ENCODE data around the gene DMBX1. TPM values are rescaled to one million over a fixed set of nuclear protein-coding genes. Genes with fewer than 3 reads are reported as not detected.

The DMBX1 gene
- total and polyA plus RNA-seq, 9 of the 15 experiments (the other 6 are each of a cell fraction or from before 2014, with no cell fraction given): 0.25 to 4.3 (median 1.0) TPM

DNA sequence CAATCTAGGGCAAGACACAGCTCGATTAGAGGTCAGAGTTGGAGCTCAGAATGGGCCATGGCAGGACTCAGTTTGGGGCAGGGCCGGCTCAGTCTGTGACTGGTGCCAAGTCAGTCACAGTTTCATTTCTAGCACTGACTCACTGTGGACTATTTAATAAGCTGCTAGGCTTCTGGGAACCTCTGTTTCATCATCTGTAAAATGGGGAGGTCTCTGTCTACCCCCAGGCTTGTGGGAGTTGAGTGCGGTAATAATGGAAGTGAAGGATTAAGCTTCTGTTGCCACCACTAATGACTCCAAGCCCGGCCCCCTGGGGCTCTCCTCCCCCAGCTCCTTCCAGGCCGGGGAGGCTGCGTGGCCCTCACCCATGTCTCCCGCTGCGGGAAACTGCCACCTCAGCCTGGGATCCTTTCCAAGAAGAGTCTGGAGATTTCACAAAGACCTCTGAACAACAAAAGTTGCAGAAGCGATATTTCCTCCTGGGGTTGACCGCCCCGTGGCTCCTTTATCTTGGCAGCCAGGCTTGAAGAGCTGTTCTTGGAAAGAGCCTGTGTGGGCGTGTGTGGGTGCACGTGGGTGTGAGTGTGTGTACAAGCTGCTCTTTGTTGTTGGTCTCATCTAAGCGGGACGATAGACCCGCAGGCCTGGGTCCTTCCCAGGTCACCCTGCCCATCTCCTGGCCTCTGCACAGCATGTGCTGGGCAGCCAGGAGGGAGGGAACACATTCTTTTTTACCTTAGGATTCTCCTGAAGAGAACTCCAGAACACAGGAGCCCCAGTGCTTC is 32.7 kb downstream of the DMBX1 start (continued):
- no peak for TF ChIP-seq ZNF224 (CRISPR knock-in tag; IDR thresholded peaks at IDR 0.05)
- TF ChIP-seq, protein P1, sequence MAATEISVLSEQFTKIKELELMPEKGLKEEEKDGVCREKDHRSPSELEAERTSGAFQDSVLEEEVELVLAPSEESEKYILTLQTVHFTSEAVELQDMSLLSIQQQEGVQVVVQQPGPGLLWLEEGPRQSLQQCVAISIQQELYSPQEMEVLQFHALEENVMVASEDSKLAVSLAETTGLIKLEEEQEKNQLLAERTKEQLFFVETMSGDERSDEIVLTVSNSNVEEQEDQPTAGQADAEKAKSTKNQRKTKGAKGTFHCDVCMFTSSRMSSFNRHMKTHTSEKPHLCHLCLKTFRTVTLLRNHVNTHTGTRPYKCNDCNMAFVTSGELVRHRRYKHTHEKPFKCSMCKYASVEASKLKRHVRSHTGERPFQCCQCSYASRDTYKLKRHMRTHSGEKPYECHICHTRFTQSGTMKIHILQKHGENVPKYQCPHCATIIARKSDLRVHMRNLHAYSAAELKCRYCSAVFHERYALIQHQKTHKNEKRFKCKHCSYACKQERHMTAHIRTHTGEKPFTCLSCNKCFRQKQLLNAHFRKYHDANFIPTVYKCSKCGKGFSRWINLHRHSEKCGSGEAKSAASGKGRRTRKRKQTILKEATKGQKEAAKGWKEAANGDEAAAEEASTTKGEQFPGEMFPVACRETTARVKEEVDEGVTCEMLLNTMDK (IDR thresholded peaks at IDR 0.05; ENCODE audit: borderline replicate concordance, insufficient read depth, low read depth, low read length, poor library complexity, severe bottlenecking): no peak
- TF ChIP-seq, protein P2, sequence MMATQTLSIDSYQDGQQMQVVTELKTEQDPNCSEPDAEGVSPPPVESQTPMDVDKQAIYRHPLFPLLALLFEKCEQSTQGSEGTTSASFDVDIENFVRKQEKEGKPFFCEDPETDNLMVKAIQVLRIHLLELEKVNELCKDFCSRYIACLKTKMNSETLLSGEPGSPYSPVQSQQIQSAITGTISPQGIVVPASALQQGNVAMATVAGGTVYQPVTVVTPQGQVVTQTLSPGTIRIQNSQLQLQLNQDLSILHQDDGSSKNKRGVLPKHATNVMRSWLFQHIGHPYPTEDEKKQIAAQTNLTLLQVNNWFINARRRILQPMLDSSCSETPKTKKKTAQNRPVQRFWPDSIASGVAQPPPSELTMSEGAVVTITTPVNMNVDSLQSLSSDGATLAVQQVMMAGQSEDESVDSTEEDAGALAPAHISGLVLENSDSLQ (IDR thresholded peaks at IDR 0.05): peak; percentile 22; the same call in 1 of the 2 replicates
- TF ChIP-seq E2F4 (CRISPR knock-in tag; IDR thresholded peaks at IDR 0.05; ENCODE audit: low read depth): no peak
- TF ChIP-seq YY1 (IDR thresholded peaks at IDR 0.05; ENCODE audit: borderline replicate concordance in 1 of 3, control insufficient read depth in 1 of 3, extremely low read depth in 1 of 3, insufficient read depth in 3 of 3, insufficient read length in 1 of 3, insufficient replicate concordance in 2 of 3, low read depth in 1 of 3, low read length in 2 of 3): peak in 2 of 3 experiments; percentile 35 to 56
- TF ChIP-seq TAF7 (tag; IDR thresholded peaks at IDR 0.05): no peak
- peak; percentile 97 for TF ChIP-seq SMARCA4 (IDR thresholded peaks at IDR 0.05)
- peak; percentile 64 for TF ChIP-seq ZEB2 (IDR thresholded peaks at IDR 0.05)
- no peak for TF ChIP-seq ZNF3 (CRISPR knock-in tag; IDR thresholded peaks at IDR 0.05)
- TF ChIP-seq ZNF282 (CRISPR knock-in tag; IDR thresholded peaks at IDR 0.05): no peak
- TF ChIP-seq NR4A1 (CRISPR knock-in tag; IDR thresholded peaks at IDR 0.05): no peak
- TF ChIP-seq NR4A1 (tag; IDR thresholded peaks at IDR 0.05): 0 out of 2 replicates have a peak, but pooled peaks have one; percentile 15
- TF ChIP-seq TRIM24 (IDR thresholded peaks at IDR 0.05): peak; percentile 85 to 93
- TF ChIP-seq, protein P3, sequence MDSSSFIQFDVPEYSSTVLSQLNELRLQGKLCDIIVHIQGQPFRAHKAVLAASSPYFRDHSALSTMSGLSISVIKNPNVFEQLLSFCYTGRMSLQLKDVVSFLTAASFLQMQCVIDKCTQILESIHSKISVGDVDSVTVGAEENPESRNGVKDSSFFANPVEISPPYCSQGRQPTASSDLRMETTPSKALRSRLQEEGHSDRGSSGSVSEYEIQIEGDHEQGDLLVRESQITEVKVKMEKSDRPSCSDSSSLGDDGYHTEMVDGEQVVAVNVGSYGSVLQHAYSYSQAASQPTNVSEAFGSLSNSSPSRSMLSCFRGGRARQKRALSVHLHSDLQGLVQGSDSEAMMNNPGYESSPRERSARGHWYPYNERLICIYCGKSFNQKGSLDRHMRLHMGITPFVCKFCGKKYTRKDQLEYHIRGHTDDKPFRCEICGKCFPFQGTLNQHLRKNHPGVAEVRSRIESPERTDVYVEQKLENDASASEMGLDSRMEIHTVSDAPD (CRISPR knock-in tag; IDR thresholded peaks at IDR 0.05): no peak
- TF ChIP-seq SMARCA5 (IDR thresholded peaks at IDR 0.05): peak; percentile 91
- TF ChIP-seq, protein P4, sequence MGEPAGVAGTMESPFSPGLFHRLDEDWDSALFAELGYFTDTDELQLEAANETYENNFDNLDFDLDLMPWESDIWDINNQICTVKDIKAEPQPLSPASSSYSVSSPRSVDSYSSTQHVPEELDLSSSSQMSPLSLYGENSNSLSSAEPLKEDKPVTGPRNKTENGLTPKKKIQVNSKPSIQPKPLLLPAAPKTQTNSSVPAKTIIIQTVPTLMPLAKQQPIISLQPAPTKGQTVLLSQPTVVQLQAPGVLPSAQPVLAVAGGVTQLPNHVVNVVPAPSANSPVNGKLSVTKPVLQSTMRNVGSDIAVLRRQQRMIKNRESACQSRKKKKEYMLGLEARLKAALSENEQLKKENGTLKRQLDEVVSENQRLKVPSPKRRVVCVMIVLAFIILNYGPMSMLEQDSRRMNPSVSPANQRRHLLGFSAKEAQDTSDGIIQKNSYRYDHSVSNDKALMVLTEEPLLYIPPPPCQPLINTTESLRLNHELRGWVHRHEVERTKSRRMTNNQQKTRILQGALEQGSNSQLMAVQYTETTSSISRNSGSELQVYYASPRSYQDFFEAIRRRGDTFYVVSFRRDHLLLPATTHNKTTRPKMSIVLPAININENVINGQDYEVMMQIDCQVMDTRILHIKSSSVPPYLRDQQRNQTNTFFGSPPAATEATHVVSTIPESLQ (CRISPR knock-in tag; IDR thresholded peaks at IDR 0.05): 0 out of 2 replicates have a peak, but pooled peaks have one; percentile 57
- TF ChIP-seq HDAC3 (IDR thresholded peaks at IDR 0.05; ENCODE audit: borderline replicate concordance, partially characterized antibody): no peak
